Urinary bladder (tissue), 4 donors: ENCODE measurements around the gene GNAI3. TPM values are rescaled to one million over a fixed set of nuclear protein-coding genes. Genes with fewer than 3 reads are reported as not detected.

Source experiments
- DNase-seq: peaks from one replicate; pipeline ENCODE4 v3.0.0-alpha.2; 2015; ENCODE audit errors: extremely low spot score
- H3K27ac ChIP-seq: one replicate; pipeline ENCODE4 v1.5.1; 2013; ENCODE audit warnings: low read depth, mild to moderate bottlenecking, moderate library complexity
- H3K36me3 ChIP-seq: one replicate; pipeline ENCODE4 v1.6.1; 2013; ENCODE audit warnings: mild to moderate bottlenecking, moderate library complexity; ENCODE audit not compliant: insufficient read depth
- H3K4me1 ChIP-seq: one replicate; pipeline ENCODE4 v1.6.1; 2013; ENCODE audit warnings: mild to moderate bottlenecking, moderate library complexity; ENCODE audit not compliant: insufficient read depth
- H3K4me3 ChIP-seq: one replicate; pipeline ENCODE4 v1.5.1; 2013; ENCODE audit warnings: low read depth, low read length
- WGBS: extraction: QIAGEN DNeasy Blood & Tissue Kit; methylation state at CpG from one replicate; pipeline ENCODE4 v1.1.7; 2013; 5-methylcytosine and 5-hydroxymethylcytosine counted together
- polyA plus RNA-seq: library from polyadenylated mRNA; stranded (reverse); fragments of 200-250 nt; gene quantifications from one replicate; pipeline ENCODE4 v1.2.3, GENCODE V29; 2013
- total RNA-seq: library from RNA; depleted of rRNA; stranded (reverse); fragments of >200 nt; gene quantifications from one replicate; pipeline ENCODE4 v1.2.3, GENCODE V29; 2014
- donor health status: healthy with polysubstance abuse.
- donor health status: healthy.

The GNAI3 gene
- total and polyA plus RNA-seq, 2 donors, result 5.1 to 17.4 TPM

DNA sequence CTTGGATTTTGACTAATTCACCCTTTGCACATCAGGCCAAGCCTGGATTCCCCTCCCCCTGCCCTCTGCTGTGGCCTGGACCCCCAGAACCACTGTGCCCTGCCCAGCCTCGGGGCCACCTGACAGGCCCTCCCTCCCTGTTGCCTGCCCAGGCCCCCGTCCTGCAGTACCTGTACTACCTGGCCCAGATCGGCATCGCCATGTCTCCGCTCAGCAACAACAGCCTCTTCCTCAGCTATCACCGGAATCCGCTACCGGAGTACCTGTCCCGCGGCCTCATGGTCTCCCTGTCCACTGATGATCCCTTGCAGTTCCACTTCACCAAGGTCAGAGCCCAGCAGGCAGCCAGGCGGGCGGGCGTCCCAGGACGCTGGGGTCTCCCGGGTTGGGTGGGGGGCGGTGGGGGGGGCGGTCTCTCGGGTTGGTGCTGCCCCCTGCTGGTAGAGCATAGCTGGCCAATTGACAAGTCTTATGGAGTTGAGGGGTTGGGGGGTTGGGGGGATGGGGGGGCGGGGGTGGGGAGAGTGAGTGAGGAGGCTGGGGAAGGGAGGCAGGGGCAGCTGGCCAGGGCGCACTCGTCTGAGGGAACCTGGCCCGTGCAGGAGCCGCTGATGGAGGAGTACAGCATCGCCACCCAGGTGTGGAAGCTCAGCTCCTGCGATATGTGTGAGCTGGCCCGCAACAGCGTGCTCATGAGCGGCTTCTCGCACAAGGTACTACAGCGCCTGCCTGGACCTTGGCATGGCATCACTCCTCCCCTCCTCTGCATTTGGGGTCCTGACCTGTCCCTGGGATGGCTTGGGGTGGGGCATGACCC is 81.9 kb downstream of the GNAI3 start:
- WGBS, result 78% methylated on average over 30 of the region's 30 CpGs
- no peak for DNase-seq
- peaks cover 3% of the 10 kb centered on the region for H3K36me3 ChIP-seq
- no peak overlapping the region for H3K27ac ChIP-seq
- H3K4me1 ChIP-seq, result no peaks in the 10 kb centered on the region
- H3K4me3 ChIP-seq, result no peak overlapping the region

DNA sequence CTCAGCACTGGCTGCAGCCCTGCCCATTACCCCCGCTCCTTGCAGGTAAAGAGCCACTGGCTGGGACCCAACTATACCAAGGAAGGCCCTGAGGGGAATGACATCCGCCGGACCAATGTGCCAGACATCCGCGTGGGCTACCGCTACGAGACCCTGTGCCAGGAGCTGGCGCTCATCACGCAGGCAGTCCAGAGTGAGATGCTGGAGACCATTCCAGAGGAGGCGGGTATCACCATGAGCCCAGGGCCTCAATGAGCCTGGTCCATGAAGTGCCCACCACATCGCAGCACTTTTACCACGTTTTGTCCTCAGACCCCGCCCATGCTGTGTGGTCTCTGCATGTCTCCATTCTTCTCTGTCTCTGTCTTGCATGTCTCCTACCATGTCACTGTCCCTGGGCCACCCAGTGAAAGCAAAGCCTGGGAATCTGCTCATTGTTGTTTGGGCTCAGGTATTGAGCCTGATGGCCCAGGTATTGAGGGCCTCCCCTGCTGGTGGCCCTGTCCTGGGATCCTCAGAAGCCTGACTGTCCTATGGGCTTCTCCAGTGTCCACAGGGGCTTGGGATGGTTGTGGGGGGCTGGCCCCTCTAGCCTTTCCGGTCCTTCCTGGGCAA is 82.6 kb downstream of the GNAI3 start:
- Histone ChIP-seq H3K36me3 (peaks cover 3% of the 10 kb centered on the region), H3K27ac (no peak overlapping the region), H3K4me3 (no peak overlapping the region), H3K4me1 (no peaks in the 10 kb centered on the region)
- 97% methylated on average over 14 of the region's 14 CpGs for WGBS
- no peak for DNase-seq

DNA sequence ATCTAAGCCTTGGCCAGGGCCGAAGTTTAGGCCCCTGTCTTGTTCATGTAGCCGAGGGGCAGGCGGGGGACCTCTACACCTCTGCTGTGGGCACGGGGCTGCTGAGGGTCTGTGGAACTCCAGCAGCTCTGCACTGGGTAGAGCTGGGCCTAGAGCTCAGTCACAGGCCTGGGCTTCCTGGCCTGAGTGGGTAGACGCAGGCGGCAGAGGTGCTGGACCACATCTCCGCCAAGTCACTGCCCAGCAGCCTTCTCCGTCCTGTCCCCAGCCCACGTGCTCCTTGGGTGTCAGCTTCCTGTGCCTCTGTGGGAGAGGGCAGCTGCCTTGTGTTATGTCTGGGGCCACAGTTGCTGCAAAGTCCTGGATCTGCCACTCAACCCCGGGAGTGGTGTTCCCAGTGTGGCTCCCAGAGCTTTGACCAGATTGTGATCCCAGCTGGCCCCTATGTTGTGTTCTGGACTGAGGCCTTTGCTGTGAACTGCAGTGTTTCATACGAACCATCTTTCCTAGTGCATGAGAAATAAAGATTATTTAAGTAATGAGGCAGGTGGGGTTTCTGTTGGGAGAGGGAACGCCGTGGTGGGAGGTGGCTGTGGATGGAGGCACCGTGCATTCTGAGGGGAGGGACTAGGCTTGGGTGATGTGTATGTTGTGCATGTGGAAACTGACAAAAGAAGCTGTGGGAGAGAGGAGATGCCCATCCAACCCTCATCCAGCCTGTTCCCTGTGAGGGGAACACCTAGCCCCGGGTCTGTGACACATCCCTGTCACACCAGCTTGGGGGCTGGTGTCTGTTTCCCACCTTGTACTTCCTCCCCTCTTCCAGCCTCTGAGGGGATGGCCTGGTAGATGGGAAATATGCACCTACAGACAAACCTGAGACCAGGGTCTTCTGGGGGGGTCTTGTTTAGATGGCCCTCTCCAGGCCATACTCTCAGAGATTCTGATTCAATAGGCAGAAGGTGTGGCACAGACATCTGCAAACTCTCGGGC is 83.4 kb downstream of the GNAI3 start:
- Histone ChIP-seq H3K27ac (no peak overlapping the region), H3K36me3 (peaks cover 3% of the 10 kb centered on the region), H3K4me1 (no peaks in the 10 kb centered on the region), H3K4me3 (no peak overlapping the region)
- no peak for DNase-seq
- WGBS, result 85% methylated on average over 16 of the region's 16 CpGs

- H3K27ac ChIP-seq, result no peak overlapping the region
- peak; percentile 66 for DNase-seq
- H3K4me1 ChIP-seq, result no peaks in the 10 kb centered on the region
Measured at GRCh38 chr1:109632671-109633346, 84.4 kb downstream of the GNAI3 start.

GRCh38 chr1:109634292-109634691 is 85.9 kb downstream of the GNAI3 start:
- DNase-seq, result no peak
- no peak overlapping the region for H3K4me3 ChIP-seq

More at GRCh38 chr1:109632671-109633346, 84.4 kb downstream of the GNAI3 start:
- 53% methylated on average over 5 of the region's 5 CpGs for WGBS
- Histone ChIP-seq H3K36me3 (no peaks in the 10 kb centered on the region), H3K4me3 (no peak overlapping the region)

DNA sequence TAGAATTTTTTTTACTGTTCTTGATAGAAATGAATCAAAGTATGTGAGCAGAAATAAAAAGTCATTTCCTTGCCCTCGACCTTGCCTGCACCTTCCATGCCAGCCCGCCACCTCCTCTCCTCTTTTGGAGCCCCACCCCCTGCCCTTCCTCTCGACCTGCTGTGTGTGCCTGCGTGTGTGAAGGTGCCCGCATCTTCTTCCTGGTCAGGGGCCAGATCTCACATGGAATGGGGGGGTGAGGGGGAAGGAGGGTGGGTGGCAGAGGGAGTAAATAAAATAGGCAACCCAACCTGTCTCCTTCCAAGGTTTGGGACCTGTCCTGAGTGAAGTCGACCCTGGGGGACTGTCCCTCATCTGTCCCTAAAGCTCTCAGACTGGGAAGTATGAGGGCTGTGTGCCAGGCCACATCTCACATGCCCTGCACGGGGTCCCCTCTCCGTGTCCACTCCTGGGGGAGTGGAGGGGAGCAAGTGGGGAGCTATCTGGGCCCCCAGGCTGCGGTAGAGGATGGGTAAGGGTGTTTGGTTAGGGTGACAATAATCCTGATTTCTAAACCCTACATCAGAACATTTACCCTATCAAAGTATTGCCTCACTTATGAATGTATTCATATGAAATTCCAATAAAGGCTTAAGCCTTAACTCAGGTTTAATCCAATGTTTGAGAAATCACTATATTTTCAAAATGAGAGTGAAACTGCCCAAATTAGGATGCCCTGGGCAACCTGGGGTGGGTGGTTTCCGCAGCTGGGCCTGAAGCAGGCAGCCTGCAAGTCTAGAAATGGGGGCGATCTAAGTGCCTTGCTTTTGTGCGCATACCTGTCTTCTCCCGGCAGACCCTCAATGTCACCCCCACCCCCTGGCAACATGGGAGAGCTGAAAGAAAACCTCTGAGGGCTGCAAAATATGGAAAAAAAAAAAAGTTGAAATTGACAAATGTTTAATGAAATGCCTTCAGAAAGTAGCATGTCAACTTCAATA is 86.6 kb downstream of the GNAI3 start:
- Histone ChIP-seq H3K4me1 (no peaks in the 10 kb centered on the region), H3K36me3 (no peaks in the 10 kb centered on the region), H3K27ac (no peak overlapping the region), H3K4me3 (no peak overlapping the region)
- 66% methylated on average over 13 of the region's 13 CpGs for WGBS
- DNase-seq, result no peak

More at GRCh38 chr1:109634292-109634691, 85.9 kb downstream of the GNAI3 start:
- Histone ChIP-seq H3K27ac (no peak overlapping the region), H3K36me3 (no peaks in the 10 kb centered on the region), H3K4me1 (no peaks in the 10 kb centered on the region)
- WGBS, result 85% methylated on average over 6 of the region's 6 CpGs

- no peaks in the 10 kb centered on the region for H3K36me3 ChIP-seq
- no peak overlapping the region for H3K4me3 ChIP-seq
- H3K4me1 ChIP-seq, result no peaks in the 10 kb centered on the region
- H3K27ac ChIP-seq, result no peak overlapping the region
- 60% methylated on average over 2 of the region's 2 CpGs for WGBS
- no peak for DNase-seq
Measured at GRCh38 chr1:109635862-109636200, 87.4 kb downstream of the GNAI3 start.

DNA sequence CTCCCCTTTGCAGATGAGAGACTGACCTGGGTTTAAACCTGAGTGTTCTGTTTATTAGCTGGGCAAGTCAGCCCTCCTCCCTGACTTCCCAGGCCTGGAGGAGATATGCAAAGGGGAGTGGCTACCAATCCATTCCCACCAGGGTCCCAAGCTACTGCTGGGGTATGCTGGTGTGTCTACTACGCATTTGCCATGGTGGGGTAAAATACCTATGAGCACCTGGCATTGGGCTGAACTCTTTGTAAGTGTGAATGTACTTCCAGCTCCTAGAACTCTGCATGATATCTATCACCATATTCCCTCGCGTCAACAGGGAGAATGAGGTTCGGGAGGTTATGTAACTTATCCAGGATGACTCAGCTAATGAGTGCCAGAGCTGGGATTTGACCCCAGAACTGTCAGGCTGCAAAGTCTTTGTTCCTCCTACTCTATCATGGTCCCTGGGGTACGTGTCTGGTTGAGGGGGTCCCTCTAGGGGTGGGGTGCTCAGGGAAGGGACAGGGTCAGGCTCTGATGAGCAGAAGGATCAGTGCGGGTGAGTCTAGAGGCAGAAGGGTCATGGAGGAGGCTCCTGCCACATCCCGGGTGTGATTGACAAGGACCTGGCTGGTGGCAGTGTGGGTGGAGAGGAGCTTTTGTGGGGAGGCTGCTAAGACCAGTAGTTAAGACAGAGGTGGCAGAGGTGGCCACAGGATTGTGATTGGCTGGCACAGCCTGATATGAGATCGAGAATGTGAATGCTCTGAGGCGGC is 88.0 kb downstream of the GNAI3 start:
- 51% methylated on average over 9 of the region's 9 CpGs for WGBS
- no peak for DNase-seq
- H3K4me3 ChIP-seq, result no peak overlapping the region
- H3K4me1 ChIP-seq, result no peaks in the 10 kb centered on the region
- no peaks in the 10 kb centered on the region for H3K36me3 ChIP-seq
- no peak overlapping the region for H3K27ac ChIP-seq

DNA sequence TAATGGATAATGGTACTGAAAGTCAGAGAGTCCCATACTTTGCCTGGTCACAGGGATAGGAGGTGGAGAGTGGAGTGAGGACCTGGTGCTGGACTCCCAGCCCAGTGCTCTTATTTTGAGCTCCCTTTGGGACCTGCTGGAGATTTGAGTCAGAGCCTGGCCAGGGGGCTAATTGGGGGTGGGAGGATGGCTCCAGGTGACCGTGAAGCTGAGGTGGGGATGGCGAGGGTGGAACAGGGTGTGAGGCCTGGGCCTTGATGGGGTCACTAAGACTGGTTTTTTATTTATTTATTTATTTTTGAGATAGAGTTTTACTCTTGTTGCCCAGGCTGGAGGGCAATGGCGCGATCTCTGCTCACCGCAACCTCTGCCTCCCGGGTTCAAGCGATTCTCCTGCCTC is 89.0 kb downstream of the GNAI3 start:
- H3K4me1 ChIP-seq, result no peaks in the 10 kb centered on the region
- DNase-seq, result no peak
- no peaks in the 10 kb centered on the region for H3K36me3 ChIP-seq
- no peak overlapping the region for H3K27ac ChIP-seq
- H3K4me3 ChIP-seq, result no peak overlapping the region
- 97% methylated on average over 7 of the region's 7 CpGs for WGBS

- DNase-seq, result no peak
- Histone ChIP-seq H3K36me3 (no peaks in the 10 kb centered on the region), H3K27ac (no peak overlapping the region), H3K4me1 (no peaks in the 10 kb centered on the region), H3K4me3 (no peak overlapping the region)
- 81% methylated on average over 9 of the region's 9 CpGs for WGBS
Measured at GRCh38 chr1:109639063-109639840, 90.8 kb downstream of the GNAI3 start.

DNA sequence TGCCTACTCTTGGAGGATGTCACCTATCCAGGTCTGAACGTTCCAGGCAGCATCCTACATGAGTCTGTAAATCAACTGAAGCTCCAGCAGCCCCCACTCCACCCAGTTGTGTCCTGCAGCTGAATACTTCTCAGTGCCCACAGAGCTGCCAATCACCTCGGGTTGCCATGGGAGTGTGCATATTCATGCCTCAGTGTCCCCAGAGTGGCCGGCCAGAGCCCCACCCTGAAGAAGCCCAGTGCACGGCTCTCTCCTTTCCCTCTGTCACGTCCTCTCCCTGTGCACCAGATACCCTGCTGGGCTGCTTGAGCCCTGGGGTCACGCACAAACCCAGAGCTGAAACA is 91.4 kb downstream of the GNAI3 start:
- Histone ChIP-seq H3K4me3 (no peak overlapping the region), H3K36me3 (no peaks in the 10 kb centered on the region), H3K27ac (no peak overlapping the region), H3K4me1 (no peaks in the 10 kb centered on the region)
- 55% methylated on average over 6 of the region's 6 CpGs for WGBS
- DNase-seq, result no peak
